HG02943 (cell line): ENCODE results near the gene C13orf46.

Source experiments
- ATAC-seq: cut with Tn5 transposase; IDR thresholded peaks from one replicate; pipeline ENCODE4 v1.9.1; 2021; ENCODE audit warnings: mild to moderate bottlenecking, low read depth, moderate library complexity; ENCODE audit not compliant: unreplicated experiment

Gene C13orf46

GRCh38 chr13:113941571-113942191 is 32.2 kb downstream of the C13orf46 start:
- ATAC-seq = no peak

- ATAC-seq = no peak
Observed at GRCh38 chr13:113939944-113940297, 34.0 kb downstream of the C13orf46 start.

GRCh38 chr13:113939129-113939943 is 34.5 kb downstream of the C13orf46 start:
- ATAC-seq = no peak

- ATAC-seq = no peak
Observed at GRCh38 chr13:113938716-113939115, 35.2 kb downstream of the C13orf46 start.

- no peak for ATAC-seq
Observed at GRCh38 chr13:113938246-113938645, 35.6 kb downstream of the C13orf46 start.

- ATAC-seq = no peak
Observed at GRCh38 chr13:113937527-113938180, 36.2 kb downstream of the C13orf46 start.

GRCh38 chr13:113937073-113937472 is 36.8 kb downstream of the C13orf46 start:
- ATAC-seq = no peak

GRCh38 chr13:113936166-113936965 is 37.5 kb downstream of the C13orf46 start:
- ATAC-seq = no peak

- no peak for ATAC-seq
Observed at GRCh38 chr13:113935001-113935844, 38.7 kb downstream of the C13orf46 start.

GRCh38 chr13:113934576-113934975 is 39.3 kb downstream of the C13orf46 start:
- no peak for ATAC-seq

GRCh38 chr13:113933901-113934300 is 40.0 kb downstream of the C13orf46 start:
- no peak for ATAC-seq

GRCh38 chr13:113931841-113932459 is 41.9 kb downstream of the C13orf46 start:
- no peak for ATAC-seq

- ATAC-seq = no peak
Observed at GRCh38 chr13:113930671-113931637, 42.9 kb downstream of the C13orf46 start.

GRCh38 chr13:113929628-113930615 is 44.0 kb downstream of the C13orf46 start:
- ATAC-seq = no peak

- ATAC-seq = no peak
Observed at GRCh38 chr13:113928685-113929627, 44.9 kb downstream of the C13orf46 start.
